DMS 273 (cell line): ENCODE data around the gene SMIM9.
A peak's percentile ranks its signal among the peaks of the same experiment; 100 is the strongest.
"Not testable (repeated sequence)": the region's sequence is repeated elsewhere in the genome, so short reads cannot be mapped to it uniquely, and the experiment has no call there.

Experiments
- DNase-seq: peaks from one replicate; lab custom pipeline; 2025; ENCODE audit not compliant: unreplicated experiment; lab: John Stamatoyannopoulos, UW

The SMIM9 gene

DNA sequence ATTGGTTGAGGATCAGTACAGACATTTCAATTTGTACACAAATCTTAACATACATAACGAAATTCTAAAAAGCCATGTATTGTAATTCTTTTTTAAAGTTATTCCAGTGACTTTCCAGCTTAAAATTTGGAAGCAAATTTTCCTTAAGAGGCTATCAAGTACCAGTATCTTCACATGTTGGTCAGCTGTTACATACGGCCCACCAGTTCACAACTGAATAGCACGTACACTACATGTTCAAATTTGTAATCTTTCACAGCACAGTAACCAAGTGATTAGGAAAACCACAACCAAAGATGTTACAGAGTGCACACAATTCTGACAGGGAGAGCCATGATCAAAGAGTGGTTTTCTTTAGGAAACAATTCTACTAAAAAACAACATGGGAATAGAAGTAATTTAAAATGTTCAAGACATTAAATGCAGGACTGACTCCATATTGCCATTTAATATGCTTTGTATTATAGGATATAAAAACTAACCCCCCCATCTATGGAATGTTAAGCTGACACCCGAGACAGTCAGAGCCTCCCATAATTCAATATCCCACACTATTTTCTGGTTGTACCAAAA lies 18.1 kb downstream of the SMIM9 start:
- DNase-seq, result not testable (repeated sequence)

GRCh38 chrX:154815274-154815818 lies 19.1 kb downstream of the SMIM9 start:
- no peak for DNase-seq

GRCh38 chrX:154813801-154814200 lies 20.7 kb downstream of the SMIM9 start:
- no peak for DNase-seq

DNA sequence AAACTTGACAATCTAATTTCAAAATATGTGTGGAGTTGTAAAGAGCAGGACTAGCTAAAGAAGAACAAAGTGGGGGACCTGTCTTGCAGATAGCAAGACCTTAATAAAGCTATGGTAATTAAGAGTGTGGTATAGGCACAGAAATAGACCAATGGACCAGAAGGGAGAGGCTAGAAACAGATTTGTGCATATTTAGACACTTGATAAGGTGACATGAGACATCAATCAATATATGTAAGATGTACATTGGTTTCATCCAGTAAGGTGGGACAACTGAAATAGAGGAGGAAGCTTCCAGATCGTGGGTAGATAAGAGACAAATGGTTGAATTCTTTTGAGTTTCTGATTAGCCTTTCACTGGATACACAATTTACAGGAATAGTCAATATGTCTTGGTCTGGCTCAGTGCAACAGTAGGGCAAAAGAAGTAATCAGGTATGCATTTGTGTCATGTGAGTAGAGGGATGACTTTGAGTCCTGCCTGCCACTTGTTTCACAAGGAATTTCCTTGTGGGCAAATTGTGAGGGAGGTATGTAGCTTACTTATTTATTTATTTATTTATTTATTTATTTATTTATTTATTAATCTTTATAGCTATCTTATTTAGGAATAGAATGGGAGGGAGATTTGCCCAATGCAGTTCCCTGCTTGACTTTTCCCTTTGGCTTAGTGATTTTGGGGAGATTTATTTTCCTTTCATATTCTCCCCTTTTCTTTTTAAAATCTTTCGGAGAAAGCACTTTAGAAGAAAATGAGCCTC lies 21.9 kb downstream of the SMIM9 start:
- no peak for DNase-seq

DNA sequence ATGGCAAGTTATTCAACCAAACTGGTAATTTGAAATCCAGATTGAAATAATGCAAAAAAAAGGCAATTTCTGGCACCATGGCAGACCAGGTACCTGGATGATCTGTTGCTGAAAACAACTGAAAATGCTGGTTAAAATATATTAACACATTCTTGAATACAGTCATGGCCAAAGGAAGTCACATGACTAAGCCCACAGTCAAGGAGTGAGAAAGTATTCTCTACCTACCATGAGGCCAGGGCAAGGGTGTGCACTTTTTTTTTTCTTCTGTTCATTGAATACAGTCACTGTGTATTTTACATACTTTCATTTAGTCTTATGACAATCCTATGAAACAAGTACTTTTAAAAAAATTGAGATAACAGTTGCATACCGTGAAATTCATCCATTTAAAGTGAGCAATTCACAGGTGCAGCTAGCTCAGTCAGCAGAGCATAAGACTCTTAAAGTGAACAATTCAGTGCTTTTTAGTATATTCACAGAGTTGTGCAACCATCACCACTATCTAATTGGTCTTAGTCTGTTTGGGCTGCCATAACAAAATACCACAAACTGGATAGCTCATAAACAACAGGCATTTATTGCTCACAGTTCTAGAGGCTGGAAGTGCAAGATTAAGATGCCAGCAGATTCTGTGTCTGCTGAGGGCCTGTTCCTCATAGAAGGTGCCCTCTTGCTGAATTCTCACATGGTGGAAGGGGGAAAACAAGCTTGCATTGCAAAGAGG lies 24.4 kb downstream of the SMIM9 start:
- no peak for DNase-seq

DNA sequence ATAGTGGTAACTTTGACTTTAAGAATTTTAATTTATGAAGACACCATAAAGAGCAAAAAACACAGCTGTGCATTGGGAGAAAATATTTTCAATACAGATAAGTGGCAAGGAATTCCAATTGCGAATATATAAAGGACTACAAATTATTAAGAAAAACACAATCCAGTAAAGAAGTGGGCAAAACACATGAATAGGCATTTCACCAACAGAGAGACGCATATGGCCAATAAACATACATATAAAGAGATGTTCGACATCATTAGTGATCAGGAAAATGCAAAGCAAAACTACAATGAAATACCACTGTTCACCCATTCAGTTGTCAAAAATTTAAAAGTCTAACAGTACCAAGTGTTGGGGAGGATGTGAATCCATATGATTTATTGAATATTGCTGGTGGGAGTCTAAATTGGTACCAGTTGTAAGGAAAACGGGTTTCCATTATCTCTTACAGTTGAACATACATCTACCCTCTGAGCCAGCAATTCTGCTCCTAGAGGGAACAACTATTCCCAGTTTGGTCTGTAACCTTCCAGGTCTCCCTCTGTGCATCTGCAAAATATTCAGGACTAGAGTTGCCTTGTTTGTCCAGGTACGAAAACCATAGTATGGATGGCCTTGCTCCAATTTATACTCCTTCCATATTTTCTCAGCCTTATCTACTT lies 27.5 kb downstream of the SMIM9 start:
- no peak for DNase-seq

DNA sequence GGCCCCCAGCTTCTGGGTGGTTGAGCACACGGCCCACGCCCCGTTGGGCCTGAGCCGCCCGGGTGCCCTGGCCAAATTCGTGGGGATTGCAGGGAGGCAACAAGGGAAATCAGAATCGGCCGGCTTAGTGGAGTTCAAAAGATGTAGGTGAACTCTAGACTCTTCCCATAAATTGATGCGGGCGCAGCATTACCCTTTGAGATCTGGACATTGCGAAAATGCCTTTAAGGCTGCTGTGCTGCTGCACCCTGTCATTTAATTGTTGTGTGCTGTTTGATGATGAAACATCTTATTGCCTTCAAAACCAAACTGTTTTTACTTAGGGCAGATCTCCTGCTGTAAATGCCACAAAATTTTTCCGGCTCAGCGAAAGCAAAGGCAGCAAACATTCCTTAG lies 28.8 kb downstream of the SMIM9 start:
- DNase-seq, result no peak

DNA sequence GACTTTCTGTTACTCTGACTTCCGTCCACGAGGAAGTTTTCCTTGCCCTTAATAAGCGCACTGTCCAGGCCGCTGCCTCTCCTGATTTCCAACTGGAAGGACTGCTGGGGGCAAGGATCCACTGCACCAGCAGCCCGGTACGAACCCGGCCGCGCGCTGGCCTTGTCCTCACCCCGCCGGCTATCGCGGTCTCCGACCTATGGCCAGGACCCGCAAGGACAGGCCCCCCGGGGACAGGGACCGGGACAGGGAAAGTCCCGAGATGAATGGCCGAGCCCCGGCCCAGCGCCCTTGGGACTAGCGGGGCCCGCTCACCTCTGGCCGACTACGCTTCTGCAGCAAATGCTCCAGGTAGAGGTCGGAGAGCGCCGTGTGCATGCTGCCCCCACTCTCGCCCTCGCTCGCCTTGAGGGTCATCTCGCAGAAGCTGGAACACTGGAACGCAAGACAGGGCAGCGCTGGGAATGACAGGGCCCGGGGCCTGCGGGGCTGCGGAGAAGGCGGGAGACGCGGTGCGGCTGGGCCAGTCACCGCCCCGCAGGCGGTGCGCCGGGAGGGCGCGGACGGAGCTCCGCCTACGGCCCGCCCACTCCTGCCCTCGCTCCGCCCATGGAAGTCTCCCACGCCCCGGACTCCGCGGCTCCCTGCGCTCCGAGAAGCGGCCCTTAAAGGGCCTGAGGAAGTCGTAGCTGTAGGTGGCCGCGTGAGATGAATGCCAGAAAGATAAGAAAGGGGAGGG lies 29.3 kb downstream of the SMIM9 start, which contains the start of gene MPP1:
Gene MPP1 (minus strand): TSS at position 529 of the 739 bp plus-strand sequence. CDS start 112 bp downstream, at position 417.
- peak; percentile 90 for DNase-seq

- no peak for DNase-seq
Observed at GRCh38 chrX:154804261-154804956, 30.1 kb downstream of the SMIM9 start.

- DNase-seq, result no peak
Observed at GRCh38 chrX:154802947-154803346, 31.5 kb downstream of the SMIM9 start.

GRCh38 chrX:154800478-154801210 lies 33.8 kb downstream of the SMIM9 start:
- DNase-seq, result no peak

DNA sequence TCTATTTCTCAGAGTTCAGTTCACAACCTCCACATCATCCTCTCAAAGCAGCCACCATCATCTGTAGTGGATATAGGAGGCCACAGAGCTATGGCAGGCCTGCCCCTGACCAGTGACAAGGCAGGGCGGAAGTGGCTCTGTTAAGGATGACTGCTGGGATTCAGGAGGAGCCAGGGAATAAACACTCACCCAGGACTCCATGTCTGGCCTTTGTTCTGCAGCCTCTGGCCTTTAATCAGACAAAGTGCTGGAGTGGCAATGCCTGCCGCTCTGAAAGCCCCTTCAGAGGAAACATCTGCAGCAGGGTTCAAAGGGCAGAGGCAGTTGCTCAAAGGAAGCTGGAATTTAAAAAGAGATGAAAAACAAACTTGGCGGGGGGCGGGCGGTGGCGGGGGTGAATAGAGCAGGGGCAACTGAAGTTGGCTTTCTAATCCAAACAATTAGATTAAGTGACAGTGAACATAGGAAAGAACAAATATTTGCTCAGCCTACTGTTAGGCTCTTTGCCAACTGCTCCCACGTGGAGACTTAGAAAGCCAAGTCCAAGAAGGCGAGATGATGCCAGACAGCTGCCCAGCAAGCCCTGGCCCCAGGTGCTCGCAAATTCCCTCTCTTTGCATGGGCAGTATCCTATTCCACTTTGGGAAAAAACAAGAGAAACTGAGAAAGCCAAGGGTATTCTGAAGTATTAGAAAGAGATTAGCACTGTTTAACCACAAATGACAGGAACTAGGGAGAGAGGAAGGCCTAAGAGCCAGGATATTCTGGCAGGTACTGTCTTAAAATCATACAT lies 34.7 kb downstream of the SMIM9 start:
- DNase-seq, result peak; percentile 60

DNA sequence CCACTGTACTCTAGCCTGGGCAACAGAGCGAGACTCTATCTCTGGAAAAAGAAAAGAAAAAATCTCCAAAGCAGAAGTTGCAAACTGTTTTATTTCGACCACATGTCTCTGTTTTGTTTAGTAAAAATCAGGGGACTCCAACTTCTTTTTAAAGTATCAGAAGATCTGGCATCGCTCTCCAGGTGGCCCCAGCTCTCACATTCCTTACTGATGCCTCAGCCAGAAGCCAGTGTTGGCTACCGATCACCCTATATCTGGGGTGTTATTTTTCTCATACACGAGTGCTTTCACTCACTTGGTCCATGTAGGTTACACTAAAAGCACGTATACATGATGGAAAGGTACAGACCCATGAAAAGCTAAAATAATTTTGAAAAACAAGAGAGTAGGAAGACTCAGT lies 37.5 kb downstream of the SMIM9 start:
- DNase-seq, result no peak

DNA sequence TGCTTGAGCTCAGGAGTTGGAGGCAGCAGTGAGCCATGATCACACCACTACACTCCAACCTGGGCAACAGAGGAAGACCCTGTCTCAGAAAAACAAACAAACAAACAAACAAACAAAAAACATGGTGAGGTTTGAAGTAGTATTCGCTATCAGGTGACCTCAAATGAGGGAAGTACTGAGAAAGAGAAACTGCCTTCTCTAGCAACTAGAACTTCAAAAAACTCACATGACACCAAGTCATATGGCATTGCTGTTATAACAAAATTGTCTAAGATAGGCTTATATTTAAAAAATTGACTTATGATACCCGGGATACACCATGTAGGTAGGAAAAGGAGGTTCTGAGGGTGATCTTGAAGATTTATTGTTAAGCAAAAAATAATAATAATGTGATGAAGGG lies 39.4 kb downstream of the SMIM9 start:
- DNase-seq, result no peak

DNA sequence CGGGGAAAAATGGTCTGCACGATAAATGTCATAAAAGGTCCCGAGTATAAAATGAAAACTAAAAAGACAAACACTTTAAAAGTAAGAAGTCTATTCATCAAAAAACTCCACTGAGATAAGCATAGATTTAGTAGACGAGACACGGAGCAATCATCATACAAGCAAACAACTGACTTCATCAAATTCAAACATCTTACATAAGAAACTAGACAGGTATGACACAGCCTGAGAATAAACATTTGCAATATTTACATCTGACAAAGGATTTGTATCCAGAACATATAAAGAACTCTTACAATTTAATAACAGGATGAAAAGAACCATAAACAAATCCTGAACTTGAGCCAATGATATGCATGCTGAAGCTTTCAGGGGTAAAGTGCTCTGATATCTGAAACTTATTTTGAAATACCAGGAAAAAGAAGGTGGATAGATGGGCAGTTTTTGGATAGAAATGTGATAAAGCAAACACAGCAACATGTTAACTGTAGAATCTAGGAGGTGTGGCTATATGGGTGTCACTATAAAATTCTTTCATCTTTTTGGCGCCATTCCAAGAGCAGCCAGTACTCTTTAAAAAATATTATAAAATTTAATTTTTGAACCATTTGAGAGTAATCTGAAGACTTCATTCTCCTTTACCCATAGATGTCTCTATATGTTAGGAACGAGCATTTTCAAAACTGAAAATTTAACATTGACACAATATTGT lies 41.2 kb downstream of the SMIM9 start:
- DNase-seq, result no peak

GRCh38 chrX:154791939-154792338 lies 42.5 kb downstream of the SMIM9 start:
- no peak for DNase-seq

DNA sequence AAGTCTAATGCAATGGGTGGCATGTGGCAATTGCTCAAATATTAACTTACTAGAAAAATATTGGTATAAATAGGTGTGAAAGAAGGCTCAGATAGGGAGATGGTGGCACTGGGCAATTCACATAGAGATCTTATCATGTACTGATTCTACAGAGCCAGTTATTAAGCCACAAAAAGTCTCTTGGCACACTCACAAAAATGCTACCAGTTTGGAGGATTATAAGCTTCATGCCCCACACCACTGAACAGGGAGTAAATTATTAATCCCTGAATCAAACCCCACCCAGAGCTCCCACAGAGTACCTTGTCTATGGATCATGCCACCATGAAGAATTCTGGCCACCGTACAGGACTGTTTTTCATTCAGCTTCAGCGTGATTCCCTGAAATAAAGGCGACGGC lies 43.0 kb downstream of the SMIM9 start:
- no peak for DNase-seq

DNA sequence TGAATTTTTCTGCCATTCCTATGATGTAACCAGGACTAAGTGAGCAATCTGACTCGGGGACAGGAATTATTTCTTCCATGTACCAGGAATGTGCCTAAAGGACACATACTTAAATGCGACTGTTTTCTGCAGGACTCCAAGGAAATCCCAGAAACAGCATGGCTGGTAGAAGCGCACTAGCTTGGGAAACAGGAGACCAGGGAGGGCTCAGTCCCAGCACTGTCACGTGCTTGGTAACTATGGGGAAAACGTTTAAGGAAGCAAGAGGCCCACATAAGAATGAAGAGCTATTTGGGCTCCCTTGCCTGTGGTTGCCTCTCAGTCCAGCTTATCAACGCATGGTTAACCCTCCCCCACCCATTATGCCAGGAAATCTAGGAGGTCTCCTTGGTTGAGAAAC lies 48.7 kb downstream of the SMIM9 start:
- no peak for DNase-seq
